ENCODE results near the gene AK5. TPM values are rescaled to one million over a fixed set of nuclear protein-coding genes. Genes with fewer than 3 reads are reported as not detected.

The AK5 gene
- total and polyA plus RNA-seq, 10 donors = 0.33 to 16.3 (median 1.2) TPM

DNA sequence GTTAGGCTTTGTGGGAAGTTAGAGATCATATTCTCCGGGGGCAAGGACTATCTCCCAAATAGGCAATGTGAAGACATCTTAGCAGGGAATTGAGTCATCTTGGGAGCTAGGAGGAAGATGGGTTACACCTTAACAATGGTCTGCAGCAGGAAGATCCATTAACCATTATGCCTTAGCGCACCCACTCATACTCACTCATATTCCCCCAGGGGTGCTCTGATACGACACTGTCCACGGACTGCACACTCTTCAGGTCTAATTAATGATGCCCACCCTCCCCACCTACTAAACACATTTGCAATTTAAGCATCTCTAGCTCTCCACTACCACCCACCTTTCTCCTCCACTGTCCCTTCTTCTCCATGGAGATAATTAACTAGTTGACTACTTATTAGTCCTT, 857 bp upstream of the AK5 start:
- WGBS, 5 donors = 74 to 95% (median 83%) methylated on average over 4 of the region's 4 CpGs
- Histone ChIP-seq H3K36me3 (no peaks in the 10 kb centered on the region), H3K4me1 (peaks cover 4 to 44% (median 23%) of the 10 kb centered on the region in 6 donors), H3K27ac (no peak overlapping the region), H3K9me3 (no peaks in the 10 kb centered on the region), H3K4me3 (no peak overlapping the region), H3K27me3 (replicated peaks in 1 of 7) (peaks cover 0 to 64% (median 33%) of the 10 kb centered on the region in 7 donors)
- intact Hi-C loops (cut with DNase I; ENCODE audit: low total_unique reads) = no loop called here
- no peak for DNase-seq
- no peak for TF ChIP-seq POLR2A (IDR thresholded peaks at IDR 0.05)
- TF ChIP-seq, protein P1, sequence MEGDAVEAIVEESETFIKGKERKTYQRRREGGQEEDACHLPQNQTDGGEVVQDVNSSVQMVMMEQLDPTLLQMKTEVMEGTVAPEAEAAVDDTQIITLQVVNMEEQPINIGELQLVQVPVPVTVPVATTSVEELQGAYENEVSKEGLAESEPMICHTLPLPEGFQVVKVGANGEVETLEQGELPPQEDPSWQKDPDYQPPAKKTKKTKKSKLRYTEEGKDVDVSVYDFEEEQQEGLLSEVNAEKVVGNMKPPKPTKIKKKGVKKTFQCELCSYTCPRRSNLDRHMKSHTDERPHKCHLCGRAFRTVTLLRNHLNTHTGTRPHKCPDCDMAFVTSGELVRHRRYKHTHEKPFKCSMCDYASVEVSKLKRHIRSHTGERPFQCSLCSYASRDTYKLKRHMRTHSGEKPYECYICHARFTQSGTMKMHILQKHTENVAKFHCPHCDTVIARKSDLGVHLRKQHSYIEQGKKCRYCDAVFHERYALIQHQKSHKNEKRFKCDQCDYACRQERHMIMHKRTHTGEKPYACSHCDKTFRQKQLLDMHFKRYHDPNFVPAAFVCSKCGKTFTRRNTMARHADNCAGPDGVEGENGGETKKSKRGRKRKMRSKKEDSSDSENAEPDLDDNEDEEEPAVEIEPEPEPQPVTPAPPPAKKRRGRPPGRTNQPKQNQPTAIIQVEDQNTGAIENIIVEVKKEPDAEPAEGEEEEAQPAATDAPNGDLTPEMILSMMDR (IDR thresholded peaks at IDR 0.05 in 8 of 11, conservative IDR thresholded peaks at IDR 0.05 in 3 of 11) = no peak

DNA sequence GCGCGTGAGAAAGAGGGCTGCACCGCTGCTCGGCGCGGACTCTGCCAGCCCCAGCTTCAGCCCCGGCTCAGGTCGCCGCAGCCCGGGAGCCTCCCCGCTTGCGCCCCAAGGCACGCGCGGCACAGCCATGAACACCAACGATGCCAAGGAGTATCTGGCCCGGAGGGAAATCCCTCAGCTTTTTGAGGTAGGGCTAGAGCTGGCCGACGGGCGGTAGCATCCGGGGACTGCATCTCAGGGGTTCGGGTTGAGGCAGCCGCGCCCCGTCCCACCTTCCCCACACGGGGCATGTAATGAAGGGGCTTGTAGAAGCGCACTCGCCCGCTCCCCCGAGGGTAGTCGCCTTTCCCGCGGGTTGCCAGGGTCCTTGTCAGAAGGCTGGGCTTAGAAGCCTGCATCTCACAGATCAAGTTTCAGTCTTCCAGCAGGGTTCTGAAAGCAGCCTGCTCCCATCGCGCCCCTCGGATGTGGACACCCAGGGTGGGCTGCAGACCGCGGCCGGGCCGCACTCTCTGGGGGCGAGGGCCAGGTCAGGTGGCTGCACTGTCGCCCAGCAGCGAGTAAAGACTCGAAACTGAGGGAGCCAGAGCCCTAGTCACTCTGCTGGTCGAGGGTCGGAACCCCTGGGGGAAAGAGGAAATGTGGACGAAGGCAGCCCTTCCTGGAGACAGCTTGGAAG, 507 bp downstream of the AK5 start:
- H3K36me3 ChIP-seq = no peaks in the 10 kb centered on the region
- DNase-seq = peak; percentile 76
- H3K27me3 ChIP-seq (replicated peaks in 1 of 7) = peaks cover 0 to 70% (median 33%) of the 10 kb centered on the region in 7 donors
- peaks cover 4 to 44% (median 23%) of the 10 kb centered on the region in 6 donors for H3K4me1 ChIP-seq
- intact Hi-C loops (cut with DNase I; ENCODE audit: low total_unique reads) = no loop called here
- H3K27ac ChIP-seq = no peak overlapping the region
- peak overlapping the region; percentile 23 to 76 (median 47) for H3K4me3 ChIP-seq
- WGBS, 5 donors = 0 to 4% (median 1%) methylated on average over 29 to 47 of the region's 47 CpGs
- TF ChIP-seq POLR2AphosphoS5 (IDR thresholded peaks at IDR 0.05) (peak in 1 of 3 donors; percentile 3), POLR2A (IDR thresholded peaks at IDR 0.05) (no peak)
- TF ChIP-seq, protein P1 (IDR thresholded peaks at IDR 0.05 in 8 of 11, conservative IDR thresholded peaks at IDR 0.05 in 3 of 11) = peak in 1 of 11 experiments; percentile 22
- H3K9me3 ChIP-seq = no peaks in the 10 kb centered on the region

GRCh38 chr1:77282866-77283539, 1.2 kb downstream of the AK5 start:
- TF ChIP-seq, protein P1 (IDR thresholded peaks at IDR 0.05 in 8 of 11, conservative IDR thresholded peaks at IDR 0.05 in 3 of 11) = no peak
- TF ChIP-seq POLR2AphosphoS5 (IDR thresholded peaks at IDR 0.05) (no peak), POLR2A (IDR thresholded peaks at IDR 0.05) (no peak)
- Histone ChIP-seq H3K4me1 (peaks cover 4 to 44% (median 23%) of the 10 kb centered on the region in 6 donors), H3K9me3 (no peaks in the 10 kb centered on the region), H3K4me3 (peak overlapping the region; percentile 23 to 76 (median 47)), H3K27me3 (replicated peaks in 1 of 7) (peaks cover 0 to 70% (median 33%) of the 10 kb centered on the region in 7 donors), H3K36me3 (no peaks in the 10 kb centered on the region), H3K27ac (no peak overlapping the region)
- 5 to 9% (median 7%) methylated on average over 16 to 22 of the region's 22 CpGs for WGBS, 5 donors
- intact Hi-C loops (cut with DNase I; ENCODE audit: low total_unique reads) = no loop called here
- DNase-seq = peak; percentile 63
